Measurements from ENCODE around the gene CSNK1E.
"Not testable (repeated sequence)": the region's sequence is repeated elsewhere in the genome, so short reads cannot be mapped to it uniquely, and the experiment has no call there.

The CSNK1E gene
- 57.9 to 63.1 reads per million in 2 donors for total RNA-seq

GRCh38 chr22:38317122-38317994 is at the start of gene CSNK1E:
Gene CSNK1E (minus strand): TSS chr22:38317433. CDS start chr22:38314157, 3,276 bp downstream.
- peak; percentile 66 for DNase-seq

GRCh38 chr22:38365829-38366228 is 48.6 kb upstream of the CSNK1E start:
- not testable (repeated sequence) for DNase-seq

- DNase-seq: not testable (repeated sequence)
These were observed 47.9 kb upstream of the CSNK1E start for GRCh38 chr22:38365174-38365573.

- not testable (repeated sequence) for DNase-seq
These were observed 43.3 kb upstream of the CSNK1E start for GRCh38 chr22:38360560-38360959.

GRCh38 chr22:38359817-38360216 is 42.6 kb upstream of the CSNK1E start:
- not testable (repeated sequence) for DNase-seq

- DNase-seq: not testable (repeated sequence)
These were observed 40.7 kb upstream of the CSNK1E start for GRCh38 chr22:38357971-38358370.

GRCh38 chr22:38355275-38355674 is 38.0 kb upstream of the CSNK1E start:
- DNase-seq: no peak

GRCh38 chr22:38353701-38354100 is 36.5 kb upstream of the CSNK1E start:
- no peak for DNase-seq

GRCh38 chr22:38353142-38353629 is 36.0 kb upstream of the CSNK1E start:
- peak; percentile 34 for DNase-seq

GRCh38 chr22:38352436-38352835 is 35.2 kb upstream of the CSNK1E start:
- no peak for DNase-seq

GRCh38 chr22:38350444-38351359 is 33.5 kb upstream of the CSNK1E start:
- no peak for DNase-seq

- no peak for DNase-seq
These were observed 31.7 kb upstream of the CSNK1E start for GRCh38 chr22:38348751-38349496.

GRCh38 chr22:38347944-38348750 is 30.9 kb upstream of the CSNK1E start:
- no peak for DNase-seq

GRCh38 chr22:38347181-38347943 is 30.1 kb upstream of the CSNK1E start:
- DNase-seq: no peak

GRCh38 chr22:38346506-38346905 is 29.3 kb upstream of the CSNK1E start:
- DNase-seq: no peak

- DNase-seq: no peak
These were observed 28.5 kb upstream of the CSNK1E start for GRCh38 chr22:38345782-38346181.

- DNase-seq: not testable (repeated sequence)
These were observed 22.7 kb upstream of the CSNK1E start for GRCh38 chr22:38339893-38340292.

GRCh38 chr22:38338772-38339379 is 21.6 kb upstream of the CSNK1E start:
- no peak for DNase-seq

GRCh38 chr22:38336699-38337098 is 19.5 kb upstream of the CSNK1E start:
- no peak for DNase-seq

- DNase-seq: no peak
These were observed 17.8 kb upstream of the CSNK1E start for GRCh38 chr22:38335077-38335476.

Data from activated gamma-delta T cell (primary cell).